ENCODE results near the gene MCRIP2. TPM values are rescaled to one million over a fixed set of nuclear protein-coding genes. Genes with fewer than 3 reads are reported as not detected.

The MCRIP2 gene
- total RNA-seq, 2 donors from 2014 or later: 110 to 121 TPM

DNA sequence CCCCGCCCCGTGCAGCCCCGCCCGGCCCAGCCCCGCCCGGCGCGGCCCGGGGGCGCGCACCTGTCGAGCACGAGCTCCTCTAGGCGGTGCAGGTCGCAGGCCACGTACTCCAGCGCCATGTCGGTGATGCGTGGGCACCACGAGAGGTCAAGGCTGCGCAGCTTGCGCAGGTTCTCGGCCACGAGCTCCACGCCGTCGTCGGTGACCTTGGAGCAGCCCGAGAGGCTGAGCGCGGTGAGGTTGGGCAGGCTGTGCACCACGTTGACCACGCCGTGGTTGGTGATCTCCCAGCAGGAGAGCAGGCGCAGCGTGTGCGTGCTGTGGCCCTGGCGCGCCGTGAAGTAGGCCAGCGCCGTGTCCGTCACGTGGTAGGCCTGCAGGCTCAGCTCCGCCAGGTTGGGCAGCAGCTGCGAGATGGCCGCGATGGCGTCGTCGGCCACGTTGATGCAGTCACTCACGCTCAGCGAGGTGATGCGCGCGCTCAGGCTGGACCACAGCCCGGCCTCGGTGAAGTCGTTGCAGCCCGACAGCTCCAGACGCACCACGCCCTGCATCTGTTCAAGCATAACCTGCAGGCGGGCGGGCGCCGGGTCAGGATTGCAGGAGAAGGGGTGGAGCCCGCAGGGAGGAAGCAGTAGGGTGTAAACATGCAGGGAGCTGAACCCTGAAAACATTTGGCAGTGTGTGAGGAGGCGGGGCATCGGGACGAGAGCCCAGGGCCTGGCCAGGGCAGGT lies 53.9 kb downstream of the MCRIP2 start:
- Histone ChIP-seq H3K4me3 (peak overlapping the region in 1 of 2 donors; percentile 21), H3K36me3 (no peaks in the 10 kb centered on the region), H3K9me3 (no peaks in the 10 kb centered on the region), H3K4me1 (peaks cover 0 to 33% of the 10 kb centered on the region in 2 donors), H3K27ac (no peak overlapping the region), H3K27me3 (peaks cover 17 to 28% of the 10 kb centered on the region in 2 donors)
- TF ChIP-seq, protein P1, sequence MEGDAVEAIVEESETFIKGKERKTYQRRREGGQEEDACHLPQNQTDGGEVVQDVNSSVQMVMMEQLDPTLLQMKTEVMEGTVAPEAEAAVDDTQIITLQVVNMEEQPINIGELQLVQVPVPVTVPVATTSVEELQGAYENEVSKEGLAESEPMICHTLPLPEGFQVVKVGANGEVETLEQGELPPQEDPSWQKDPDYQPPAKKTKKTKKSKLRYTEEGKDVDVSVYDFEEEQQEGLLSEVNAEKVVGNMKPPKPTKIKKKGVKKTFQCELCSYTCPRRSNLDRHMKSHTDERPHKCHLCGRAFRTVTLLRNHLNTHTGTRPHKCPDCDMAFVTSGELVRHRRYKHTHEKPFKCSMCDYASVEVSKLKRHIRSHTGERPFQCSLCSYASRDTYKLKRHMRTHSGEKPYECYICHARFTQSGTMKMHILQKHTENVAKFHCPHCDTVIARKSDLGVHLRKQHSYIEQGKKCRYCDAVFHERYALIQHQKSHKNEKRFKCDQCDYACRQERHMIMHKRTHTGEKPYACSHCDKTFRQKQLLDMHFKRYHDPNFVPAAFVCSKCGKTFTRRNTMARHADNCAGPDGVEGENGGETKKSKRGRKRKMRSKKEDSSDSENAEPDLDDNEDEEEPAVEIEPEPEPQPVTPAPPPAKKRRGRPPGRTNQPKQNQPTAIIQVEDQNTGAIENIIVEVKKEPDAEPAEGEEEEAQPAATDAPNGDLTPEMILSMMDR (IDR thresholded peaks at IDR 0.05): no peak
- DNase-seq (ENCODE audit: low spot score): no peak

Other genes with a start within 250 kb of the MCRIP2 start
- gene NME4, start 244.6 kb upstream of the MCRIP2 start, total RNA-seq: 10 to 100 TPM; 45.4 to 45.8 TPM
- gene DECR2, start 239.9 kb upstream of the MCRIP2 start, total RNA-seq: 10 to 100 TPM; 10.6 to 18.7 TPM
- 10 to 100 TPM; 19.9 to 43.8 TPM for gene RAB11FIP3, start 216.2 kb upstream of the MCRIP2 start, total RNA-seq
- 10 to 100 TPM; 18.5 to 28.1 TPM for gene CAPN15, start 114.1 kb upstream of the MCRIP2 start, total RNA-seq
- not detected for gene PRR35, start 81.4 kb upstream of the MCRIP2 start, total RNA-seq
- under 1 TPM; 0.43 to 0.74 TPM for gene NHLRC4, start 74.8 kb upstream of the MCRIP2 start, total RNA-seq
- gene PIGQ, start 71.9 kb upstream of the MCRIP2 start, total RNA-seq: 10 to 100 TPM; 20.8 to 21.0 TPM
- 10 to 100 TPM; 11.1 to 13.5 TPM for gene RAB40C, start 51.8 kb upstream of the MCRIP2 start, total RNA-seq
- under 1 TPM; 0.52 to 0.71 TPM for gene WFIKKN1, start 10.8 kb upstream of the MCRIP2 start, total RNA-seq
- gene METTL26, start 5.5 kb upstream of the MCRIP2 start, total RNA-seq: 100 to 1,000 TPM; 103 to 137 TPM
- gene WDR90, start 7.5 kb downstream of the MCRIP2 start, total RNA-seq: 1 to 10 TPM; 3.0 to 5.7 TPM
- 10 to 100 TPM; 37.8 to 42.8 TPM for gene RHOT2, start 26.3 kb downstream of the MCRIP2 start, total RNA-seq
- 1 to 10 TPM in 1 of 2 donors, under 1 TPM in 1; 0.67 to 1.3 TPM for gene RHBDL1, start 33.8 kb downstream of the MCRIP2 start, total RNA-seq
- gene STUB1, start 38.6 kb downstream of the MCRIP2 start, total RNA-seq: 100 to 1,000 TPM; 135 to 186 TPM
- gene JMJD8, start 42.5 kb downstream of the MCRIP2 start, total RNA-seq: 10 to 100 TPM; 76.4 to 82.1 TPM
- gene WDR24, start 48.6 kb downstream of the MCRIP2 start, total RNA-seq: 10 to 100 TPM in 1 of 2 donors, 1 to 10 TPM in 1; 8.1 to 10.3 TPM
- 1 to 10 TPM; 1.3 to 1.7 TPM for gene FBXL16, start 64.0 kb downstream of the MCRIP2 start, total RNA-seq
- gene METRN, start 73.3 kb downstream of the MCRIP2 start, total RNA-seq: 10 to 100 TPM; 58.9 to 61.3 TPM
- 10 to 100 TPM; 36.5 to 37.5 TPM for gene ANTKMT, start 79.3 kb downstream of the MCRIP2 start, total RNA-seq
- gene CCDC78, start 84.6 kb downstream of the MCRIP2 start, total RNA-seq: under 1 TPM; 0.43 to 0.56 TPM
- 1 to 10 TPM; 9.6 to 9.7 TPM for gene HAGHL, start 85.3 kb downstream of the MCRIP2 start, total RNA-seq
- 10 to 100 TPM; 23.3 to 25.5 TPM for gene CIAO3, start 99.2 kb downstream of the MCRIP2 start, total RNA-seq
- gene MSLN, start 118.9 kb downstream of the MCRIP2 start, total RNA-seq: 10 to 100 TPM; 44.8 to 94.6 TPM
- 10 to 100 TPM; 11.4 to 13.2 TPM for gene RPUSD1, start 146.6 kb downstream of the MCRIP2 start, total RNA-seq
- gene CHTF18, start 146.8 kb downstream of the MCRIP2 start, total RNA-seq: 1 to 10 TPM; 1.8 to 2.3 TPM
- not detected for gene GNG13, start 158.9 kb downstream of the MCRIP2 start, total RNA-seq

All from right atrium auricular region (tissue), 2 donors.